ENCODE measurements around the gene CSF3R.

CSF3R gene

DNA sequence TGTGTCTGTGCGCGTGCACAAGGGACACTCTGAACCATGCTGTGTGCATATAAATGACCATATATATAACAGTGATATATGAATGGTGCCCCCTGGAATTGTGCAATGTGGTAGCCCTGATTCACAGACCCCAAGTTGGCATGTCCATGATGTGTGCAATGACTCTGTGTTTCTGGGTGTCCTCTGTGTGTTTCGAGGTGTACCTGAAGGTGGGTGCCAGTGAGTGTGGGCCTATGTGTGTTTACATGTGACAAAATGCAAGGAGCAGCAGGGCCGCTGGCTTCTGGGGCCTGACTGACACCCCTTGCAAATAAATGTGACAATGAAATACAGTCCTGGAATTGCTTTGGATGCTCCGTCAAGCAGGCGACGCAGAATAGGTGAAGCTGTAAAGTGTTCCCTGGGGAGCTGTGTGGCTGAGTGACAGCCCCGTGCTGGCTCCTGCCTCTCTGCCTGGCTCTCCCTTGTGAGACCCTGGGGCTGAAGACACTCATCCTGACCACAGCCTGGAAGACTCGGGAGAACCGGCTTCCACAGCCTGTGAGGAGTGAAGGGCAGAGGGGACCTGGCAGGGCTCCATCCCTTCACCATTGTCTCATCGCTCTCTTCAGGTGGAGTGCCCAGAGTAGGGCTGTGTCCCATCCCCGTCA is 38.2 kb upstream of the CSF3R start:
- H3K4me3 ChIP-seq (replicated peaks in 1 of 2; ENCODE audit: low read depth in 2 of 2, low read length in 2 of 2) = no peak overlapping the region
- TF ChIP-seq, protein P1, sequence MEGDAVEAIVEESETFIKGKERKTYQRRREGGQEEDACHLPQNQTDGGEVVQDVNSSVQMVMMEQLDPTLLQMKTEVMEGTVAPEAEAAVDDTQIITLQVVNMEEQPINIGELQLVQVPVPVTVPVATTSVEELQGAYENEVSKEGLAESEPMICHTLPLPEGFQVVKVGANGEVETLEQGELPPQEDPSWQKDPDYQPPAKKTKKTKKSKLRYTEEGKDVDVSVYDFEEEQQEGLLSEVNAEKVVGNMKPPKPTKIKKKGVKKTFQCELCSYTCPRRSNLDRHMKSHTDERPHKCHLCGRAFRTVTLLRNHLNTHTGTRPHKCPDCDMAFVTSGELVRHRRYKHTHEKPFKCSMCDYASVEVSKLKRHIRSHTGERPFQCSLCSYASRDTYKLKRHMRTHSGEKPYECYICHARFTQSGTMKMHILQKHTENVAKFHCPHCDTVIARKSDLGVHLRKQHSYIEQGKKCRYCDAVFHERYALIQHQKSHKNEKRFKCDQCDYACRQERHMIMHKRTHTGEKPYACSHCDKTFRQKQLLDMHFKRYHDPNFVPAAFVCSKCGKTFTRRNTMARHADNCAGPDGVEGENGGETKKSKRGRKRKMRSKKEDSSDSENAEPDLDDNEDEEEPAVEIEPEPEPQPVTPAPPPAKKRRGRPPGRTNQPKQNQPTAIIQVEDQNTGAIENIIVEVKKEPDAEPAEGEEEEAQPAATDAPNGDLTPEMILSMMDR (IDR thresholded peaks at IDR 0.05; ENCODE audit: low read depth, low read length) = no peak
- no peak for DNase-seq (ENCODE audit: low read depth in 2 of 2)

DNA sequence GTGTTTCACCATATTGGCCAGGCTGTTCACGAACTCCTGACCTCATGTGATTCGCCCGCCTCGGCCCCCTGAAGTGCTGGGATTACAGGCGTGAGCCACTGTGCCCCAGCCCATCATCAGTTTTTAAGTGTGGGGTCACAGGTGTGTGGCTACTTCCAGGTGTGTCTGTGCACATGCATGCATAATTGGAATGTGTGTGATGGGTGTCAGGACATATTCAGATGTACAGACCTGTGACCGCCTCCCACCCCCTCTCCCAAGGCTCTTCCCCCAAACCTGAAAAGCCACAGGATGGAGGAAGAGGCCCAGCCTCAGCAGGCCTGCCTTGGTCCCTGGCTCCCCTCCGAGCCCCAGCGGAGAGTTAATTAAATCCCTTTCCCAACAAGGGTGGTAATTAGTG is 37.3 kb upstream of the CSF3R start:
- TF ChIP-seq, protein P1 (IDR thresholded peaks at IDR 0.05; ENCODE audit: low read depth, low read length) = no peak
- DNase-seq (ENCODE audit: low read depth in 2 of 2) = no peak
- no peak overlapping the region for H3K4me3 ChIP-seq (replicated peaks in 1 of 2; ENCODE audit: low read depth in 2 of 2, low read length in 2 of 2)

DNA sequence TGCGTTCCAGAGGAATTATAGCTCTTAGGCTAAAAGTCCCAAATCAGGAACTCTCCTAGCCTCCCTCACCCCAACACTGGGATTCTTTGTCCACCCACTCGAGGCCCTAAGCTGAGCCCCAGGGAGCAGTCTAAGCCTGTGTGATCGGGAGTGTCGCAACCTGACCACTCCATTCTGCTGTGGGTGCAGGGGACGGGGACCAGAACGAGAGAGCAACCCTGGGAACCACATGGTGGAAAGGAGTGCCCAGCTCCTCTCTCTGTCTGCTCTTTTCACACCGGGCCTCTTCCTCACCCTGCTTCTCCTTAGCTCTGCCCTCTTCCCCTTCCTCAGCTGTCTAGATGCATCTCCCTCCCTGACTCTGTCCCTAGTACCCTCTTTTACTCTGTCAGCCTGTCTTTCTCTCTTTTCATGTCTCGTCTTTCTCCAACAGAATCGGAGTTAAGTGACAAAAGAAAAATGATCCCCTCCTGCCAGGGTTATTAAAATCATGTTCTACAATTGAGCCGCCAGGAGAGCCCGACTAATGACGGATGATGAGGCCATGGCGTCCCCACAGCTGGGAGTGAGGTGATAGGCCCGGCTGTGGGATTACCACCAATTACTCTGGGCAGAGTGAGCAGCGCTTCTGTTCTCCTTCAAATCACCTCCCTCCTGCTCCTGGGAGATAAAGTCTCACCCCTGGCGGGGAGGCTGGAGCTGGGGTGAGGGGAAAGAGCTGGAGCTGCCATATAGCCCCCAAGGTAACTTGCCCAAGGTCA is 34.5 kb upstream of the CSF3R start:
- no peak overlapping the region for H3K4me3 ChIP-seq (replicated peaks in 1 of 2; ENCODE audit: low read depth in 2 of 2, low read length in 2 of 2)
- no peak for DNase-seq (ENCODE audit: low read depth in 2 of 2)
- TF ChIP-seq, protein P1 (IDR thresholded peaks at IDR 0.05; ENCODE audit: low read depth, low read length) = no peak

DNA sequence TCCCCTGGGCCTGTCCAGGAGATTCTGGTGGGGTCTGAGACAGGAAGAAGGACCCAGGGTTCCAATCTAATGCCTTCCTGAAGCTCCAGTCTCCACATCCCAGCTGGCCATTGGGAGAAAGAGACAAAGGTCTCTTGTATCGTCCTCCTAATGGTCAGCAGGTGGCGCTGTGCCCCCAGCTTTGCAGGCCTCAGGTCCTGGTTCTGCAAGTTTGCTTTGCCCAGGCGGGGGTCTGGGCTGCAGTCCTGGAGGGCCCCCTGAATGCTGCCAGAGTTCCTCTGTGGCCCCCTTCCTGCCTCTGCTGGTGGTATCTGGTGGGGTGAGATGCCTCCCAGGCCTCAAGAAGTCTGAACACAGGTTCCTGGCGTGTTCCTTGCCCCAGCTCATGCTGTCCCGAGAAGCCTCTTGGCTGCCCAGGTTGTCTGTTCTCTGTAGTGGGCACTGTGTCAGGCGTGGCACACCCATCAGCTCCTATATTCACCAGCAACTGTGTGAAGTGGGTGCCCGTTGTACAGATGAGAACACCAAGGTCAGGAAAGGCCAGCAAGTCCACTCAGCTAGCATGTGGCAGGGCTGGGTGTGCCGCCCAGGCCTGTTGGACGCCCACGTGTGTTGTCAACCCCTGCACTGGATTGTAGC is 33.8 kb upstream of the CSF3R start:
- peak; percentile 58 to 67 for DNase-seq (ENCODE audit: low read depth in 2 of 2)
- TF ChIP-seq, protein P1 (IDR thresholded peaks at IDR 0.05; ENCODE audit: low read depth, low read length) = peak; percentile 92

DNA sequence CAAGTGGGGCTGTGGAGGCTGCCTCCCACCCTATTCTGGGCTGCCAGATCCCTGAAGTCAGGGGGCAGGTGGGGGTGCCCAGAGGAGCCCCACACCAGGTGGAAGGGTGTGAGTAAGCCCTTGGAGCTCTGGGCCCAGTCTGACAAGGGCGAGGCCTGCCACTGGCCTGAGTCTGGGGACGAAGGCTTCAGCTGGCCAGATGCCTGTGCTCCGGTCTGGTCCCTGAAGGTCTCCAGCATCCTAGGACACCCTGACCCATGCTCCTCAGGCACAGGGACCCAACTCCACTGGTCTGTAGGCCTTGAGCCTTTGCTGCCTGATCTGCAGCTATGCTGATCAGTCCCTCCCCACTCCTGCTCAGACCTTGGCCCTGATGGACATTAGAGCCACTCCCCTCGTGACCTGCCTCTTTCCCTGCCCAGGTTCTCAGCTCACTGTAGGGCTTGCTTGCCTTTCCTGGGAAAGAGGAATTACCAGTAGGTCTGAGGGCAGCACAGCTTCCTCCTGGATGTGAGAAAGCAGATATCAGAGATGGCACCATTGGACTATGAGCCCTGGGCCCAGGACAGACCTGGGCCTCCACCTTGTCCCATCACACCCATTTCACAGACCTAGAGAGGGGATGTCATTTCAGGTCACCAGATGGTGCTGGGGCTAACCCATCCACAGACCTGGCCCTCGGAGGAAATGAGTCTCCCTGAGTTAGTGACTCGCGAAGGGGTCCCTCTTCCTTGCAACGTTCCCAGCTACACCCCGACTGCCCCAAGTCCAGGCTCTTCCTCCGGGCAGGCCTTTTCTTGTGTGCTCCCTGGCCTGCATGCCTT is 32.8 kb upstream of the CSF3R start:
- H3K4me3 ChIP-seq (replicated peaks in 1 of 2; ENCODE audit: low read depth in 2 of 2, low read length in 2 of 2) = no peak overlapping the region
- TF ChIP-seq, protein P1 (IDR thresholded peaks at IDR 0.05; ENCODE audit: low read depth, low read length) = no peak
- no peak for DNase-seq (ENCODE audit: low read depth in 2 of 2)

More for the DNA sequence above, 33.8 kb upstream of the CSF3R start:
- no peak overlapping the region for H3K4me3 ChIP-seq (replicated peaks in 1 of 2; ENCODE audit: low read depth in 2 of 2, low read length in 2 of 2)

DNA sequence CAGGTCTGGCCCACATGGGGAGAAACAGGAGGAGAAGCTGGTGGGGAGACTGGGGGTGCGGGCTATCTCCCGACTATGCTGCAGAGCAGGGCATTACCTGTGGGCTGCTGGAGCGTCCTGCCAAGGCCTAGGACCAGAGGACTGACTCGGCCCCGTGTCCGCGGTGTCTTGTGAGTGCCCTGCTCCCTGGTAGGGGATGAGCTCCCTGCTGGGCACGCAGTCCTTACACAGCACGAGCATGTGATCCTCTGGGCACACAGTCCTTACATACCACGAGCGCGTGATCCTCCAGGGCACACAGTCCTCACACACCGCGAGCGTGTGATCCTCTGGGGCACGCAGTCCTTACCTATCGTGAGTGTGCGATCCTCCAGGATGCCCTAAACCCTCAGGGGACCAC is 31.8 kb upstream of the CSF3R start:
- no peak overlapping the region for H3K4me3 ChIP-seq (replicated peaks in 1 of 2; ENCODE audit: low read depth in 2 of 2, low read length in 2 of 2)
- DNase-seq (ENCODE audit: low read depth in 2 of 2) = no peak
- TF ChIP-seq, protein P1 (IDR thresholded peaks at IDR 0.05; ENCODE audit: low read depth, low read length) = no peak

All from cardiac fibroblast (primary cell).